ENCODE results near the gene MYO5A. TPM values are rescaled to one million over a fixed set of nuclear protein-coding genes. Genes with fewer than 3 reads are reported as not detected.

The MYO5A gene
- polyA plus RNA-seq, 1 donor (not counting 4 experiments of a cell fraction or from before 2014, with no cell fraction given), result 53.8 TPM

DNA sequence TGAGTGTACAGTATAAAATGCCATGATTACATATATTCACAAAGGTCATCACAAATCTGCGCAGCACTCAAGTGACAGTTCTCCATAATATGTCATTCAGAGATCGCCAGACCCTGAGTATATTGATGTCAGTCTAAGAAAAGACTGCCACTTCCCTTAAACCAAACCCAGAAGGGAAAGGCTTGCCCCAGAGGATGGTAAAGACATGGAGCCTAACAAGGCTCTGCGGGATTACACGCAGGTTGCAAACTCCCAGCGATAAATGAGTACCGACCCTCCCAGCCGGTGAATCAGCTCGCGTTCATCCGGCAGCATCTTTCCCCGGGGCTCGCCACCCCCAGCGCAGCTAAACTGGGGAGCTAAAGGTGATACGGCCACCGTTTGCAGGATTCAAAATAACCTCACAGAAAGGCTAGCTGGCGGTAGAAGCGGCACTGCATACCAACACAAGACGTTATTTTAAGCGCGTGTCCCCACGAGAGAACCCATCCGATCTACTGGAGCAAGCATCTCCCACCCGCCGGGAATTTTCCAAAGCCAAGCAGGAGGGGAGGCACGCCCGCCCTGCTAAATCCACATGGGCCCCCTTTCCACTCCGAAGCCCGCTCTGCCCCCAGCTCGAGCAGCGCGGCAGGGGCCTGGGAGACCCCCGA is 643 bp downstream of the MYO5A start:
- DNase-seq (ENCODE audit: low read depth, low spot score) (no peak), FAIRE-seq (peak; percentile 20)

DNA sequence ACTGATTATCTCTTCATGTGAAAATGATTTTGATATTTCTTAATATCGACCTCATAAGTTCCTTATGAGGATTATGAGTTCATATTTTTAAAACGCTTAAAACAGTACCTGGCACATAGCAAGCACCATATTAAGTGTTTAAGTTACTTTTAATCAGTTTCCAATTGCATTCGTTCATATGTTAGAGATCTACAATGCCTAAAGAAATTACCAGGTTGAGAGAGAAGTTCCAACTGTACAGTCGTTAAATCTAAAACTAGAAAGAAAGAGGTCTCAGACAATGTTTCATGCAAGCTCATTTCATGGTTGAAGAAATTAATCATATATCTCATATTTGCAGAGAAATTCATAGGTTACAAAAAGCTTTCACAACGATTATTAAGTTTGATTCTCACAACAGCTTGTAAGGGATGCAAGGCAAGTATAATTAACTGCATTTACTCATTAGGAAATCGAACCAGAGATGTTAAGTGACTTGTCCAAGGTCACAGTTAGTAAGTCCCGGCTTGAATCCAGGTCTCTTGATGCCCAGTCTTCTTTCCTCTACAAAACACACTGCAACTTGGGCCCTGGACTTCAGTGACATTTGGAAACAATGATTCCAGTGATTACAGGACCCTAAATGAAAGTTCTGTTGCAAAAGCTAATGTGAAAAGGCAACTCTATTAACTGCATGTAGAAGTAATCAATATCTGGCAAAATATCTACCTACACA is 1.3 kb downstream of the MYO5A start:
- dilution Hi-C loops (cut with MboI; ENCODE audit: extremely low pct_ligation_motif_present, low sequenced_read_pairs), result no loop called here
- peak overlapping the region; percentile 89 for H3K4me2 ChIP-seq (ENCODE audit: control insufficient read depth, extremely low read depth, insufficient read depth, low read depth, low read length)
- peaks cover 47% of the 10 kb centered on the region for H3K4me1 ChIP-seq (ENCODE audit: control insufficient read depth, extremely low read depth, insufficient read depth, low read length)
- peaks cover 42% of the 10 kb centered on the region for H3K79me2 ChIP-seq (ENCODE audit: control insufficient read depth, insufficient read depth, low read length)
- H3K36me3 ChIP-seq (ENCODE audit: control insufficient read depth in 2 of 2, extremely low read depth in 1 of 2, insufficient read depth in 2 of 2, low read length in 2 of 2), result no peaks in the 10 kb centered on the region
- peak overlapping the region; percentile 82 for H3K9ac ChIP-seq (ENCODE audit: control insufficient read depth, extremely low read depth, insufficient read depth, low read length)
- peak overlapping the region; percentile 57 to 92 (median 88) for H3K4me3 ChIP-seq (ENCODE audit: control insufficient read depth in 2 of 3, extremely low read depth in 1 of 3, insufficient read depth in 2 of 3, low read depth in 1 of 3, low read length in 3 of 3)
- H4K20me1 ChIP-seq (ENCODE audit: control insufficient read depth, extremely low read depth, insufficient read depth, low read length), result no peaks in the 10 kb centered on the region
- TF ChIP-seq, protein P1, sequence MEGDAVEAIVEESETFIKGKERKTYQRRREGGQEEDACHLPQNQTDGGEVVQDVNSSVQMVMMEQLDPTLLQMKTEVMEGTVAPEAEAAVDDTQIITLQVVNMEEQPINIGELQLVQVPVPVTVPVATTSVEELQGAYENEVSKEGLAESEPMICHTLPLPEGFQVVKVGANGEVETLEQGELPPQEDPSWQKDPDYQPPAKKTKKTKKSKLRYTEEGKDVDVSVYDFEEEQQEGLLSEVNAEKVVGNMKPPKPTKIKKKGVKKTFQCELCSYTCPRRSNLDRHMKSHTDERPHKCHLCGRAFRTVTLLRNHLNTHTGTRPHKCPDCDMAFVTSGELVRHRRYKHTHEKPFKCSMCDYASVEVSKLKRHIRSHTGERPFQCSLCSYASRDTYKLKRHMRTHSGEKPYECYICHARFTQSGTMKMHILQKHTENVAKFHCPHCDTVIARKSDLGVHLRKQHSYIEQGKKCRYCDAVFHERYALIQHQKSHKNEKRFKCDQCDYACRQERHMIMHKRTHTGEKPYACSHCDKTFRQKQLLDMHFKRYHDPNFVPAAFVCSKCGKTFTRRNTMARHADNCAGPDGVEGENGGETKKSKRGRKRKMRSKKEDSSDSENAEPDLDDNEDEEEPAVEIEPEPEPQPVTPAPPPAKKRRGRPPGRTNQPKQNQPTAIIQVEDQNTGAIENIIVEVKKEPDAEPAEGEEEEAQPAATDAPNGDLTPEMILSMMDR (optimal IDR thresholded peaks at IDR 0.05 in 1 of 3, IDR thresholded peaks at IDR 0.05 in 1 of 3, conservative IDR thresholded peaks at IDR 0.05 in 1 of 3; ENCODE audit: extremely low read depth in 1 of 3, insufficient read depth in 2 of 3, low read length in 3 of 3), result no peak
- no peak for TF ChIP-seq EZH2 (IDR thresholded peaks at IDR 0.05; ENCODE audit: low read length)
- H2AFZ ChIP-seq (ENCODE audit: control insufficient read depth, low read length), result no peak overlapping the region
- no peaks in the 10 kb centered on the region for H3K9me3 ChIP-seq (ENCODE audit: control insufficient read depth, low read depth, low read length)
- peak overlapping the region; percentile 65 for H3K27ac ChIP-seq (ENCODE audit: control insufficient read depth, insufficient read depth, low read length)
- FAIRE-seq (no peak), DNase-seq (ENCODE audit: low read depth, low spot score) (no peak)
- no peaks in the 10 kb centered on the region for H3K9me1 ChIP-seq (ENCODE audit: control insufficient read depth, extremely low read depth, insufficient read depth, low read length)
- no peaks in the 10 kb centered on the region for H3K27me3 ChIP-seq (ENCODE audit: control insufficient read depth, extremely low read depth, insufficient read depth, low read length)

More for the DNA sequence above, 643 bp downstream of the MYO5A start:
- Histone ChIP-seq H3K4me1 (ENCODE audit: control insufficient read depth, extremely low read depth, insufficient read depth, low read length) (peaks cover 40% of the 10 kb centered on the region), H2AFZ (ENCODE audit: control insufficient read depth, low read length) (peak overlapping the region; percentile 74), H3K79me2 (ENCODE audit: control insufficient read depth, insufficient read depth, low read length) (peaks cover 40% of the 10 kb centered on the region), H3K4me2 (ENCODE audit: control insufficient read depth, extremely low read depth, insufficient read depth, low read depth, low read length) (peak overlapping the region; percentile 89), H3K9me3 (ENCODE audit: control insufficient read depth, low read depth, low read length) (no peaks in the 10 kb centered on the region), H3K27me3 (ENCODE audit: control insufficient read depth, extremely low read depth, insufficient read depth, low read length) (no peaks in the 10 kb centered on the region), H4K20me1 (ENCODE audit: control insufficient read depth, extremely low read depth, insufficient read depth, low read length) (no peaks in the 10 kb centered on the region), H3K9ac (ENCODE audit: control insufficient read depth, extremely low read depth, insufficient read depth, low read length) (peak overlapping the region; percentile 82), H3K36me3 (ENCODE audit: control insufficient read depth in 2 of 2, extremely low read depth in 1 of 2, insufficient read depth in 2 of 2, low read length in 2 of 2) (no peaks in the 10 kb centered on the region), H3K4me3 (ENCODE audit: control insufficient read depth in 2 of 3, extremely low read depth in 1 of 3, insufficient read depth in 2 of 3, low read depth in 1 of 3, low read length in 3 of 3) (peak overlapping the region; percentile 57 to 92 (median 88)), H3K27ac (ENCODE audit: control insufficient read depth, insufficient read depth, low read length) (peak overlapping the region; percentile 65), H3K9me1 (ENCODE audit: control insufficient read depth, extremely low read depth, insufficient read depth, low read length) (no peaks in the 10 kb centered on the region)
- dilution Hi-C loops (cut with MboI; ENCODE audit: extremely low pct_ligation_motif_present, low sequenced_read_pairs), result no loop called here
- TF ChIP-seq, protein P1 (optimal IDR thresholded peaks at IDR 0.05 in 1 of 3, IDR thresholded peaks at IDR 0.05 in 1 of 3, conservative IDR thresholded peaks at IDR 0.05 in 1 of 3; ENCODE audit: extremely low read depth in 1 of 3, insufficient read depth in 2 of 3, low read length in 3 of 3), result no peak
- no peak for TF ChIP-seq EZH2 (IDR thresholded peaks at IDR 0.05; ENCODE audit: low read length)
